GM12873 (cell line): ENCODE data around the gene MPO.

ENCODE experiments used
- CTCF ChIP-seq: IDR thresholded peaks from 2 replicates; pipeline ENCODE4 v1.5.1; 2012; ENCODE audit warnings: low read depth, mild to moderate bottlenecking, moderate library complexity, low read length, control low read depth; ENCODE audit not compliant: insufficient read depth; ENCODE audit errors: missing control alignments

Gene MPO

GRCh38 chr17:58278661-58279015, 2.1 kb downstream of the MPO start:
- no peak for TF ChIP-seq CTCF

- no peak for TF ChIP-seq CTCF
These were observed 2.7 kb downstream of the MPO start for GRCh38 chr17:58277802-58278595.

GRCh38 chr17:58277107-58277801, 3.5 kb downstream of the MPO start:
- TF ChIP-seq CTCF = peak; percentile 55

GRCh38 chr17:58276423-58276822, 4.3 kb downstream of the MPO start:
- TF ChIP-seq CTCF = no peak

- TF ChIP-seq CTCF = no peak
These were observed 5.3 kb downstream of the MPO start for GRCh38 chr17:58275417-58275816.

- no peak for TF ChIP-seq CTCF
These were observed 7.2 kb downstream of the MPO start for GRCh38 chr17:58273453-58274104.

- TF ChIP-seq CTCF = no peak
These were observed 8.1 kb downstream of the MPO start for GRCh38 chr17:58272367-58273280.
